HG02840 (cell line): ENCODE results near the gene SPTB.
"Not testable (repeated sequence)": the region's sequence is repeated elsewhere in the genome, so short reads cannot be mapped to it uniquely, and the experiment has no call there.

Source experiments
- ATAC-seq: cut with Tn5 transposase; IDR thresholded peaks from one replicate; pipeline ENCODE4 v1.9.1; 2021; ENCODE audit warnings: mild to moderate bottlenecking, moderate library complexity, moderate number of reproducible peaks; ENCODE audit not compliant: unreplicated experiment, low FRiP score

The SPTB gene

DNA sequence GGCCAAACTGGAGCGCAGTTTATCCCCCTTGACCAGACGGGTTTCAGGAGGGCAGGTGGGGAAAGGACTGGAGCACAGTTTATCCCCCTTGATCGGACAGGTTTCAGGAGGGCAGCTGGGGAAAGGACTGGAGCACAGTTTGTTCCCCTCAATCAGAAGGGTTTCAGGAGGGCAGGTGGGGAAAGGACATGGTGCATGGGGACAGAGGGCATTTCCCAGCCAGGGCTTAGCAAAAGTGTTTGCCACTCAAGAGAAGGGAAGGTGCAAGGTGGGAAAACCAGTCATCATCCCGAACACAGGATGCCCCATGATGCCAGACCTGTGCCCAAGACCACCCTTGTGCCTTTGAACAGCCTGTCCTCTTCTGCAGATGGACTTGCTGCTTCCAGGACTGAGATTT, 54.7 kb downstream of the SPTB start:
- no peak for ATAC-seq

DNA sequence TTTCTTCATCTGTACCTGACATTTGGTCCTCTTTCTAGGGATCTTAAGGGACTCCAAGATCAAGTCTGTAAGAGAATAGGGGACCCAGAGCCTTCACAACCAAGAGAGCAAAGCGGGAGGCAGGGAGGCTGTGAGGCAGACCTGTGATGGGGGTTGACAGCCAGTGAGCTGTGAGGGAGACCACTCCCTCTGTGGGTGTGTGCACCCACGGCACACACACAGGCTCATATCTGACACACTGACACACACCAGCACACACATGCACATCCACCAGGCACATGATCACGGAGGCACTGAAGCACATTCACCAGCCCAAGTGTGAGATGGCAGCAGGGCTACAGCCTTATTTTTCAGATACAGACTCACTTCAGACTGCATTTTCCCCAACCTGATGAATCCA, 55.2 kb downstream of the SPTB start:
- no peak for ATAC-seq

DNA sequence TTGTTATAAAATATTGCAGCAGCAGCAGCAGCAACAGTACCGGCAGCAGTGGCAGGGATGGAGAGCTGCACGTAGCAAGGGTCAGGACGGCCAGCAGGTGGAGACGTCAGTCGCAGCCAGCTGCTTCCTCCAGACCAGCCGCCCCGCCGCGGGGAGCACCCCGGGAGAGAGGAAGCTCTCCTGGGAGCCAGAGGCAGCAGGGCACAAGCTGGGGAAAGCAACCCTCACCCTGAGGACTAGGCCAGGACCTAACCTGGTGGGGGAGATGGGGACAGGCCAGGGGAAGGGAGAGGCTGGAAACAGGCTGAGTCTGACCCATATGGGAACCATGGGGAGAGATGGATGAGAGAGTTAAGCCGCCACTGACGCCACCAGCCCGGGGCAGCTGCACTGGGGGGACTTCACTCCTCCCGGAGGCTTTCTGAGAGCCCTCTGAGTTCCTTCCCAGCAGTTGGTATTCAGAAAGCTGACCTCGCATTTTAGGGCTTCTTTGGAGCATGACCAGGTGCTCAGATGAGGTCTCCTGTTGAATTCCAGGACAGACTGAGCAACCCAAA, 56.3 kb downstream of the SPTB start:
- no peak for ATAC-seq

DNA sequence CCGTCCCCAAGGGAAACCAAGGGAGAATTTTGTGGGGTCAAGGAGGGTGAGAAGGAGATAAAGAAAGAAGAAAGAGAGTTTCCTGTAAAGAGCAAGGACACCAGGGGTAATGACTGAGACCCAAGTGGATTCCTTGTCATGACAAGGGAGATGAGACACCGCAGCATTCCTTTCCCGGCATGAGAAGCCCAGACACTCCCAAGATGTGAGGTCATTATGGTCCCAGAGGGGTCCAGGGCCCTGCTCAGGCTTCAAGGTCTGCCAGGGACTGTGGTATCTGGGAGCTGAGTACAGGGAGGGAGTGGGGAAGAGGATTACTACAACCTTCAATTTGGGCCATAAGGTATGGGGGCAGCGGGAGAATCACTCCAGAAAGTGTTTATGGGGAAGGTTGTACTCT, 58.1 kb downstream of the SPTB start:
- no peak for ATAC-seq

DNA sequence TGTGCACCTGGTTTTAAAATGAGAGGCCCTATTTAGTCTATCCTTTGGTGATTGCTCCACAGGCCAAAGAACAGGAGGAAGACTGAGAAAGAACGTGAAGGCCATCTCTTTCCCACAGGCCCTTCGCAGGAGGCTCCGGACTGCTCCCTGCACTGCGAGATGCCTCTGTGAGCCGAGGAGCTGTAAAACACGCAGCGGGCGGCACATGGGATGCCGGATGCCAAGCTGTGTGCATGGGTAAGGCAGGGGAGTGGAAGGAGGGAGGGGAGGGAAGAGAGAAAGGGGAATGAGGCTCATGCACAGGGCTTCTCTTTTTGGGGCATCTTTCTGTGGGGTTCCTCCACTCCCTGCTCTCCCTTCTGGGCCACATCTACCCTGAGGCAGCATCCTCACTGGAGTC, 61.6 kb downstream of the SPTB start:
- no peak for ATAC-seq

DNA sequence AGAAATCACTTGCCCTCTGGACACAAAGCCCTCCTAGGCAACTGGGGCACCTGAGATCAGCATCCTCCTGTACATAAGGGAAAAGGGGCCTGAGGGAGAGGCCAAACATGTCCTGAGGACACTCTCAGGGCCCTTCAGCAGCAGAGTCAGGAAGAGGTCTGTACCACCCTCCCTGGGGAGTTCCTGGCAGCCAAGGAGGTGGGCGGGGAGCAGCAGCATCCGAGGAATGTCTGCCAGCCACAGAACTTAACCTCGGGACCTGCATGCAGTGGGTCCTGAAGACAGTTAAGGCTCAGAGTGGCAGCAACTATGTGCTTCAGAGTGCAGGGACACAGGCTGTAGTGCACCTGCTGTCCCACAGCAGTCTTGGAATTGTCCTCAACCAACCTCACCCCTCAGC, 62.1 kb downstream of the SPTB start:
- ATAC-seq, result no peak

DNA sequence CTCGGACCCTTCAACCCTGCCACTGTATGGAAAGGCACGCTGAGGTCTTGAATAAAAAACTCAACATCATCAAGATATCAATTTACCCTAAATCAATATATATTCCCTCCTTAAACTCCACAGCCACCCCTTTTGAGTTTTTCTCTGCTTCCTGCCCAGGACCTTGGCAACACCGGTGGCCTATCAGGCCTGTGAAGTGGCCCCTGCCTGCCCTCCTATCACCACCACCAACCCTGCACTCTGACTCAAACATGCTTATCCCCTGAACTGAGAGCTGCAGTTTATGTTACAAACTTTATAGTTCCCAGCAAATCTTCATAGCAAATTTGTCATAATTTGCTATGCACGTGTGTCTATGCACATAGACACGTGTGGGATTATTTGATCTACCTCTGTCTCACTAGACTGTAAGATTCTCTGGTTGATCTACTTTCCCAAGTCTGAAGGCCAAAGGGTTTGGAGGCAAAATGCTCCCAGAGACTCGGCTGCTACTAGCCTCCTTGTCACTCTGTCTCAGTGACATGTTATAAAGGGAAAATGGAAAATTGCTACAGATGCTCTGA, 63.4 kb downstream of the SPTB start:
- no peak for ATAC-seq

DNA sequence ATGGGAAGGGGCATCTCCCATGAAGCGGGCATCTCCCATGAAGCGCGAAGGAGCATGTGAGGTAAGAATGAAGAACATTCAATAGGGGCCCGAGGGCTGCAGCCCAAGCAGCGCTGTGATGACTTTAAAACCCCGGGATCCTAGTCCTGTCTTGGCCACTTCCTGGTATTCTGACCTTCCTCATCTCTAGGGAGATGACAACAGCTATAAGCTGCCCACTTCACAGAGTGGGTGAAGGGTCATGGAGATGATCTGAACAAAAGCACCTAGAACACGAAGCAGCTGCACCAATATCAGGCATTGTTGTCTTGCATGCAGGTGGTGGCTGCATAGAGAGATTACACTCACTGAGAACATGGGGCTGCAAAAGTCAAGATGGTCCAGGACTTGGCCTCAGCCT, 64.5 kb downstream of the SPTB start:
- ATAC-seq, result no peak

DNA sequence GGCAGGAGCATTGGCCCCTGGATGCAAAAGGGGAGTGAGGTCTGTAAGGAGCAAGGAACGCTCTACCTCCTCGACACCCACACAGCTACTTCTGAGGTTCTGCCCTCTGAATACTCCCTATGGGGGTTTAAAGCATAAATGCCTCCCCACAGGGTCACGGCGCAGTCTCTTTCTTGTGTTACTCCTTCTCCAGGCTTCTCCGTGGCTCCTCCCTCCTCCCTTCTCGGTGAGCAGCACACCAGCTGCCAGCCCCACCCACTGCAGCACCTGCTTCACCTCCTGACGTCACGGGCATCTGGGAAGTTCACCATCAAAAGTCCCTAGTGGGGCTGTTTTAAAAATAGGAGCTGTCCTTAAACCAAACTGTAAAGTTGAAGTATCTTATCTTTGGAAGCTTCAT, 67.3 kb downstream of the SPTB start:
- no peak for ATAC-seq

DNA sequence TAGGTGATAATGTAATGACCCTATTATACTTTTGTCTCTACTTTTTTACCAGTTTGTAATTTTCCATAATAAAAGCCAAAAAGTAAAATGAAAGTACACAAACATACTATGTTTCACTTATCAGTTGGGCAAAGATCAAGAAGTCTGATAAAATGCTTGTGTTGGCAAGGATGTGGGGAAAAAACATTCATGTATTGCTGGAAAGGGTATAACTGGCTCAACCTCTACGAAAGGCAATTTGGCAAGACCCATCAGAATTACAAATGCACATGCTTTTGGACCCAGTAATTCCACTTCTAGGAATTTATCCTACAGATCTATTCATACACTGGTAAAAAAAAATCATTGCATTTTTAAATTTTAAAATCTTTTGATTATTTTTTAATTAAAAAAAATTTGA, 68.0 kb downstream of the SPTB start:
- no peak for ATAC-seq

DNA sequence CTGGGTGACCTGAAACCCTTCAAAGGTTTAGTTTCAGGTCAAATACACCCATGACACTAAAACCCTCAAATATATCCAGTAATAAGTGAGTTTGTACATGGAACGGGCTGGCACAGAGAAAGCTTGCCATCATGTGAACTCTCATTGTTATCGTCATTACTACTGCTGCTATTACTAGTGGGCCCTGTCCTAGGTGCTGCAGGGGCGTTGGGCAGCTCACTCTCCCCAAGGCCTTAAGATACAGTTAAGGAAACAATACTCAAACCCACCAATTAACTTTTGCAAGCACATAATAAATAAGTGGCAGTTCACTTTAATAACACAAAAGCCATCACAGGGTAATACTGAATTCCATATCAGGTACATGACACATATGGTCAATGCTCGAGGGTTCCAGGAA, 71.3 kb downstream of the SPTB start:
- no peak for ATAC-seq

DNA sequence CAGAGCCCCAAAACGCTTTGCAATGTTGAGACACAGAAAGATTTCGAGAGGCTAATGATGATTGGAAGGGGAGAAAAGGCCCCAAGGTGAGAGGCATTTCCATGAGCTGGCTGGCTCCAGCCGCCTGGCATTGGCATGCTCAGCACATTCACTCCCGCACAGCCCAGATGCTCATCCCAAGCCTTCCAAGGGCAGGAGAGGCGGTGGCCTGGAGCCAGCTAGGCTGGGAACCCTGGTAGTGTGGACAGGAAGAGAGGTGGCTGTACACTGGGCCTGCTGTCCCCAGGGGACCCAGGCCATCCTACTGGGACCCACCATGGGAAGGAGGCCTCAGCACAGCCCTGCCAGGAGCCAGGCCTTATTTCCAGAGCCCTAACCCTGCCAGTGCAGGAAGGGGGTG, 72.2 kb downstream of the SPTB start:
- no peak for ATAC-seq

DNA sequence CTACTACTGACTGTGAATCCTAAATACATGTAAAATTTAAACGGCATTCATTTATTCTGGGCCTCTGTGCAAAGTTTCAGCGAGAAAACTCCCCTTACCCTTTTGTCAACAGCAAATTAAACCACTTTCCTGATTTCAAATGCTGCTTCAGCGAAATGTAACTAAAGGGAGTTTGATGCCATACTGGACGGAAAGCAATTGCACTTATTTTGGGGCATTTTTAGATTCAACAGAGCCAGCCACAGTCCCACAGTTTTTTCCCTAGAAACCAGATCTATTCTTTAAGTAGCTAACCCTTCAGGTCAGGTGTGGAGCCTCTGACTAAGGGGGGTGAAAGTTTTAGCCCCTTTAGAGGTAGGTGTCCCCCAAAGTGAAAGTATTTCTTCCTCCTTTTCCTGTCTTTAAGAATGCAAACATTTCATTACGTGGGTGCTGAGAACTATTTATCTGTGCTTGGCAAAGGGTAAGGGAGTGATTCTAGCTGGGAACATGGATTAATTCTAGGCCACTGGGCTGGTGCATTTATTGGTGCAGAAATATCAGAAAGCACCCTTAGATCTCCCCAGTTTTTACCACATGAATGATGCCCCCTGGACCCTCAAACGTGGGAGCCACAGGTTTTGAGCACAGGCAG, 72.7 kb downstream of the SPTB start:
- no peak for ATAC-seq

DNA sequence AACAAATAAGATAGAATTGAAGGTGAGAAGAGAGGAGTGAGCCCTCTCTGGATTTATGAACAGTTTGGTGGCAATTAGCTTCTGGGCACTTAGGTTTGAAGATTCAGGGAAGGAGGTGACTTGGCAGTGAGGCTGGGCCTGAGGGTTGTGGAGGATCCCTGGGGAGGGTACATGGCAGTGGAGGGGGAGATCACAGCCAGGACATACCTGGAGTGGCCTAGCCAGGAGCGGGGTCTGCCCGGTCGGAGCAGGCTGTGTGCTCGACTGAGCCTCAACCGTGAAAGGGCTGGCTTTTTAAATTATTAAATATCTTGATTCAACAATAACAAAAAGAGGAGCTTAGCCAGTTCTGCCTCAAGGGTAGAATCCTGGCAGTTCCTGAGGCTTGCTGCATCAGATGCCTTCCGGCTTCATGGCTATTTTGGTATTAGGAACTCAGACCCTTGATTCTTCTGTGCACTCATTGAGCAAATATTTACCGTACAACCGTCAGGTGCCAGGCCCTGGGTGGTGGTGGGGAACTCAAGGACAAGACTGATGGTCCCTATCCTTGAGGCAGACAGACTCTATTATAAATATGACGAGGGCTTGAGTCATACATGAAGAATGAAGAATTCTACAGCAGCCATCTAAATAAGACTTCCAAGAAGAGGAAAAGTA, 73.4 kb downstream of the SPTB start:
- ATAC-seq, result no peak

DNA sequence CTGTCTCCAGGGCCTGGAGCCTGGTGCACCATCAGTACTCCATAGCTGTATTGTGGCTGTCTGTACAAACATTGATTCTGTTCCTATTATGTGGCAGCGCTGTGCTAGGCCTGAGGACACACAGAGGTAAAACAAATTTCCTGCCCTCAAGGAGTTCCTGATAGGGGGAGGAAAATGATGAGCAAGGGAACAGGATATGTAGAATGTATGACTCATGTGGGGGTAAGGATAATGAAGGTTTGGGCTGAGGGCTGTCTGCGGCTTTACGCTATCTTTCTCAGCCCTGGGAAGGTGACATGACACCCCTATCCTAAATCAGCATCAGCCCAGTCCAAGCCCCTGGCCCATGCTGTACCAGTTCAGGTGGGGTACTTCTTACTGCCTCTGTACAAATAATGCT, 74.1 kb downstream of the SPTB start:
- ATAC-seq, result not testable (repeated sequence)

DNA sequence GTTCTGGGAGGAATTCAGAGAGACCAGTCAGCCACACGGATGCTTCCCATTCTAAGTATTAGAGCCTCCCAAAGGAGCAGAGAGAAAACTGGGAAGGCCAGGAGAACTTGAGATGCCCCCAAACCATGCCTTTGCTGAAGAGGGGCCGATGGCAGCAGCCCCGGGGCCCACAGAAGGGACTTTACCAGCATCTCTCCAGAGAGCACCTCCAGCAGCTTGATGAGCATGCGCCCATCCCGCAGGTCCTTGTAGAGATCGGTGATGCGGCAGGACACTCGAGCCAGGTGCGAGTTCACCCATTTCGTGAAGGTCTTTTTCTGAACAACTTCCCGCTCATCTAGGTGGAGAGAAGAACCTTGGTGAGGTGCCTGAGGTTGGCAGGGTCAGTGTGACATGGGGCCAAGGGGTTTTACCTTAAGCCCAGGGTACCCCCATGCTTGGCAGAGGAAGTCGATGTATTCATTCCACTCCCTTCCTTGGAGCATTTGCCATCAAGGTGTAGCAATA, 74.9 kb downstream of the SPTB start:
- no peak for ATAC-seq

DNA sequence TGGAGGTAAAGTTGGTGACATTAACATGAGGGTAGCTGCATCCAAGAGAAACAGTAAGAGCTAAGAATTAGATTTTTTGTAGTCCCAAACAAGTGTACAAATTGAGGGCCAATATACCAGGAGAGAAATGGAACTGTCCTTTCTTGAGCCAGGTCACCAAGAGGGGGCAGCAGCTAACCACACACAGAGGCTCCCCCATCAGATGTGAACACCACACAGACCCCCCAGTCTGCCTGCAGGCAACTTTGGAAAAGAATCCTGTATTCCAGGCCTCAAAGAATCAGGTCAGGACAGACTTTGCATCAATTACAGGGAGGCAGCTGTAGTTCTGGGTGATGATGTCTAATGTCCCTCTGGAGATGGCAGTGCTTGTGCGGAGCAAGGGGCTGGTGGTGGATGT, 77.9 kb downstream of the SPTB start:
- no peak for ATAC-seq

DNA sequence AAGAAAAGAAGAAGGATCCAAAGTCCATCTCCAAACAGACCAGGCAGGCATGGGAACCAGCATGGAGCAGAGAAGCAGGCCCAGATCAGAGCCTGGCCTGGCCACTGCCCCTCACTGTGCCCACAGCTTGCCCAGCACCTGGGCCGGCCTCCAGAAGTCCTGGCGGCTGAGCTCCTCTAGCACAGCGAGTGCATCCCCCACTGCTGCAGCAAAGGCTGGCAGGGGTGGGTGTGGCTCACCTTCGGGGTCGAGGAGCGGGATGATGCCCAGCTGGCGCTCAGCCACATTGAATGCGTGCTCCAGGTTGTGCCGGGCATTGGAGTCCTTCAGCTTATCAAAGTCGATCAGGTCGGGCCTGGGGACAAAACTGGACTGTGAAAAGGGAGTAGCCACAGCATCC, 78.7 kb downstream of the SPTB start:
- no peak for ATAC-seq

DNA sequence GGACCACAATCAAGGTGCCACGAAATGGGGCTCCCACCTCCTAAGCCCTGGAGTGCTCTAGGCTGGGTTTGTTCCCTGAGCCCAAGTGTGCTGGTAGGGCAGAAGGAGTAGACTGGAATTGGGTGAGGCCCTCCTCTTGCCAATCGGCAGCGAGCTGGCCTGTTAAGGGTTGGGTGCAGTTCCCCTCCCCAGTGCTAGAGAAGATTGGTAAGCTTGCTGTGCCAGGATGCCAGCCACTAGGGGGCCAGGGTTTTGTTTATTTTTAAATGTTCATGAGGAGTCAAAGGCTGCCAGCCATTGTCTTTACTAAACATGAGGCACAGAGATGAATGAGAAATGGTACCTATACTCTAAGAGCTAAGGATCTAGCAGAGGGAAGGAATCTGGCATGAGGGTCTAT, 79.7 kb downstream of the SPTB start:
- ATAC-seq, result no peak

DNA sequence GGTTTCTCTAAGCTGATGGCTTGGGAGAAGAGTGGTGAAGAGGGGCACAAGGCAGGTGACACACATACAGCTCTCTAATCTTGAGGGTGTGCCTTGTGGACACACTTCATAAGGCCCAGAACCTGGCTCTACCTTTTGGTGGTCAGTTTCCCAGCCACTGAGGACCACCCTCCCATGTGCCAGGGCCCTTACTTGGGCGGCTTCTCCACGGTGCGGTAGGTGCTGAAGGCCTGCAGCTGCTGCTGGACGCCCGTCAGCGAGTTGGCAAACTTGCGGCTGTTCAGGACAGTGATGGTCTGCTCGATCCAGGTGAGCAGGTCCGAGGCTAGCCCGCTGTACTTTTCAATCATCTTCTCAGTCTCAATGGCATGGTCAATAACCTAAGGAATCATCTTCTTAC, 80.2 kb downstream of the SPTB start:
- no peak for ATAC-seq

DNA sequence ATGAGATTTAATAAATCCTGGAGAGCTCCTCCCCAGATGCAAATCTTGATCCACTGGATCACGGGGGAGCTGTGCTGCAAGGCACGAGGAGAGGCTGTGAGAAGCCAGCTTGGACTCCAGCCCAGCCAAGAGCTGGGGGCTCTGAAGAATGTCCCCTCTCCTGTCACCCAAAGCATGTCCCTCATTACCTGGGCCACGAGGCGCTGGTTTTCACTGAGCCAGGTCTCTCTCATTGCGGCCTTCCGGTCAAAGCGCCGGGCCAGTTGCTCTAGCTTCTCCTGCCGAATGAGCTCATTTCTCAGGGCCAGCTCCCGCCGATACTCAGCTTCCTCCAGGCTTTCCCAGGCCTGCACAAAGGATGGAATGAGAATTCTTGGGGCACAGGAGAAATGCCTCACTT, 83.3 kb downstream of the SPTB start:
- ATAC-seq, result no peak

DNA sequence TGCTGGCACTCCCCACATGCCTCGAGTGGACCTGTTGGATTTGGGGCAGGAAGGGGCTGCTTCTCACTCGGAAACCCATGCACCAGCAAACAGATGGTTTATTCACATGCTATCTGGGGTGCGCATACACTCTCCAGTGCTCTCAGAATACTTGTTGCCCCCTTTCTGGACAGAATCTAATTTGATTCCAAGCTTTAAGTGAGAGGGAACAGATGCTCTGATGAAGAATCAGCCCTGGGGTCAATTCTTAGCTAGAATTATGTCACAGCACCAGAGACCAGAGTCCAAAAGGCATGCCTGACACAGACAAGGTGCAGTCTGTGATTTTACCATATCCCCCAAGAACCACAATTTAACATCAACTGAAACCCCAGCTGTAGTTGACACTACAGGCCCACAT, 83.8 kb downstream of the SPTB start:
- ATAC-seq, result no peak
